Activated CD4-positive, alpha-beta T cell treated with anti-CD3 and anti-CD28 coated beads, Interleukin-10, Interleukin-2, amounts not matched to agents 100 ng/mL and 50 ng/mL, durations not matched to agents 16 hours and 8 hours (primary cell): ENCODE measurements around the gene GMFB.
"Not testable (repeated sequence)": the region's sequence is repeated elsewhere in the genome, so short reads cannot be mapped to it uniquely, and the experiment has no call there.

Experiments used
- DNase-seq: peaks from one replicate; pipeline ENCODE4 v3.0.0-alpha.2; 2020

Gene GMFB

GRCh38 chr14:54457609-54457996, 31.2 kb downstream of the GMFB start:
- no peak for DNase-seq

DNA sequence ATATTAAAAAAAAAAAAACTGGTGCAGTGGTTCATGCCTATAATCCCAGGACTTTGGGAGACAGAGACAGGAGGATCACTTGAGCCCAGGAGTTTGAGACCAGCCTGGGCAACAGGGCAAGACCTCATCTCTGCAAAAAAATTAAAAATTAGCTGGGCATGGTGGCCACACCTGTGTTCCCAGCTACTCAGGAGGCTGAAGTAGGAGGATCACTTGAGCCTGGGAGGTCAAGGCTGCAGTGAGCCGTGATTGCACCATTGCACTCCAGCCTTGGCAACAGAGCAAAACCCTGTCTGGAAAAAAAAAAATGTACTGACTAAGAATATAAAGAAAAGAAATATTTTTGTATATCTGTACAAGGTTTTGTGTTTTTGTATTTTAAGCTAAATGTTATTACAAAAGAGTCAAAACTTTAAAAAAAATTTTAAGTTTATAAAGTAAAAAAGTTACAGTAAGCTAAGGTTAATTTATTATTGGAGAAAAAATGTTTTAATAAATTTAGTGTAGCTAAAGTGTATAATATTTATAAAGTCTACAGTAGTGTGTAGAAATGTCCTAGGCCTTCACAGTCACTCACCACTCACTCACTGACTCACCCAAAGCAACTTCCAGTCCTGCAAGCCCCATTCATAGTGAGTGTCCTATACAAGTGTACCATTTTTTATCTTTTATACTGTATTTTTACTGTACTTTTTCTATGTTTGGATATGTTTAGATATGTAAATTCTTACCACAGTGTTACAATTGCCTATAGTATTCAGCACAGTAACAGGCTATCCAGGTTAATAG, 31.8 kb downstream of the GMFB start:
- not testable (repeated sequence) for DNase-seq

DNA sequence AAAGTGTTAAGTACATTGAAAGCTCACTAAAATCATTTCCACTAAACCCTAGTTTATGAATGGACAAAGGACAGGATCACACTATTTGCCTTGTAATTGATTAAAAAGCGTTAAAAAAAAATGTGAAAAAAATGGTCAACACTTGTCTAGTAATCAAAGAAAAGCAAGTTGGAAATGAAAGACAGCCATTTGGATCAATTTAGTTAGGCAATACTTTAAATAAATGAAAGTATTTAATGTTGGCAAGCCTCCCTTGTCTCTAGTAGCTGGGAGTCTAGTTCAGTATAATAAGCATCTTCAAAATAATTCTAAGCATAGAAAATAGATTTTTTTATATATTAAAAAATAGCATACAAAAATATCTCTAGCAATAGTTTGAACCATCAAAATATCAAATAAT, 33.4 kb downstream of the GMFB start:
- DNase-seq, result no peak

DNA sequence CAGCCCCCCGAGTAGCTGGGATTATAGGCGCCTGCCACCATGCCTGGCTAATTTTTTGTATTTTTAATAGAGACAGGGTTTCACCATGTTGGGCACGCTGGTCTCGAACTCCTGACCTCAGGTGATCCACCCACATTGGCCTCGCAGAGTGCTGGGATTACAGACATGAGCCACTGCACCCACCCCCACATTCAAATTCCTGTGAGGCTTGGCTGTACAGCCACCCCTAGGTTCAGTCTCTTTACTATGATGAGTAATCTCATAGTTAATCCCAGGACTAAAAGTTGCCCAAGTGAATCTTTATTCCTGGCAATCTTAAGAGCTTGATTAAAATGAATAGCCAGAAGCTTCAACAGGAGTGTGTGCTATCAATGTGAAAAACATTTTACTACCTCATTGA, 34.8 kb downstream of the GMFB start:
- not testable (repeated sequence) for DNase-seq

DNA sequence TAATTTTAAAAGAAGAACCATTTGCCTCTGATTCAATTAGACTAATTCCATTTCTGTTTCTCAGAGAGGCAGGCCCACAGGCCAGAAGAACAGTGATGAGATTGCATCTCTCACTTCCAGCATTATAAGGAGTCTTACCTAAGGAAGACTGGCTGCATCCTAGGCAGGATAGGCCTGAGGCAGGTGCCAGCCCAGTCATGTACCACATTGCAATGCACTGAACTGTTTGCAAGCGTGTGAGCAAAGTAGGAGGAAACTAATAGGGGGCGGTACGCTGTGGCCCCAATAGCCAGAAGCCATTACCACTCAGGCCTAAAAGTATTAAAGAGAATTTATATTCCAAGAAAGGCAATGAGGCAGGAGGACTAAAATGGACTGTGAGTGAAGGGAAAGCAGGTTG, 35.5 kb downstream of the GMFB start:
- no peak for DNase-seq

DNA sequence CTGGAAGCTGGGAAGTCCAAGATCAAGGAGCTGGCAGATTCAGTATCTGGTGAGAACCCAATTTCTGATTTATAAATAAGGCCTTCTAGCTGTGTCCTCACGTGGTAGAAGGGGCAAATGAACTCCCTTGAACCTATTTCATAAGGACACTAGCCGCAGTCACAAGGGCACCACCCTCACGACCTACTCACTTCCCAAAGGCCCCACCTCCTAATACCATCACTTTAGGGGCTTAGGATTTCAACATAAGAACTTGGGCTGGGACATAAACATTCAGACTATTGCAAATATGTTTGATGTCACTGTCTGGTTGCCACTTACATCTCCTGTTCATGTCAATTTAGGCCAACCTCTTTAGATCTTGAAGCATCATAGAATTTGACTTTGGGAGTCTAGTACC, 36.8 kb downstream of the GMFB start:
- DNase-seq, result no peak

- DNase-seq, result no peak
Measured at GRCh38 chr14:54451121-54451601, 37.6 kb downstream of the GMFB start.

- DNase-seq, result peak; percentile 19
Measured at GRCh38 chr14:54450535-54450934, 38.2 kb downstream of the GMFB start.

- peak; percentile 27 for DNase-seq
Measured at GRCh38 chr14:54447231-54447692, 41.5 kb downstream of the GMFB start.

DNA sequence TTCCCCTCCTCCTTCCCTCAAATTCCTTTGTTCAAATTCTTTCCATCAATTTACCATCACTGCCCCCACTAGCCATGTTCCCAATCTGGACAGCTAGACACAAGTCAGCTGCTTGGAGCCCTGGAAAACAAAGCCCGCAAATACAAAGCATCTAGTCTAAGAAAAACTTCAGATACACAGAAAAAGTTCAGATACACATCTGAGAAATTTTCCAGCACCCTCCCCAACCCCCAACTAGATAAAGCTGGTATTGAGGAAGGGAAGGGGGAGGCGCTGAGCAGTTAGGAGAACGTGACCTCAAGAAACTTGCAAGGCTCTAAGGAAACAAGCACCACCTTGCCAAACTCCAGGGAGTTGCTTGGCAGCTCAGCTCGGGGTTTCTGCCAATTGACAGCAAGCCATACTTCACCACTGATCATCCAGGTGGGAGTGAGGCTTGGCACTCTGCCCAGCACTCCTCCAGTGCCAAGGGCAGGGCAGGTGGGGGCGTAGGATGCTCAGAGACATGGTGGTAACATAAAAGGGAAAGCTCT, 42.6 kb downstream of the GMFB start:
- DNase-seq, result no peak

- no peak for DNase-seq
Measured at GRCh38 chr14:54444681-54445080, 44.1 kb downstream of the GMFB start.

DNA sequence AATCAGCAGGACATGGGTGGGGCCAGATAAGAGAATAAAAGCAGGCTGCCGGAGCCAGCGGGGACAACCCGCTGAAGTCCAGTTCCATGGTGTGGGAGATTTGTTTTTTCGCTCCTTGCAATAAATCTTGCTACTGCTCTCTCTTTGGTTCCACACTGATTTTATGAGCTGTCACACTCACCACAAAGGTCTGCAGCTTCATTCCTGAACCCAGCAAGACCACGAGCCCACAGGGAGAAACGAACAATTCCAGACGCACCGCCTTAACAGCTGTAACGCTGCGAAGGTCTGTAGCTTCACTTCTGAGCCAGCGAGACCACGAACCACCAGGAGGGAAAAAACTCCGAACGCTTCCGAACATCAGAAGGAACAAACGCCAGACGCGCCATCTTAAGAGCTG, 44.8 kb downstream of the GMFB start:
- DNase-seq, result no peak

- DNase-seq, result not testable (repeated sequence)
Measured at GRCh38 chr14:54442961-54443360, 45.8 kb downstream of the GMFB start.

DNA sequence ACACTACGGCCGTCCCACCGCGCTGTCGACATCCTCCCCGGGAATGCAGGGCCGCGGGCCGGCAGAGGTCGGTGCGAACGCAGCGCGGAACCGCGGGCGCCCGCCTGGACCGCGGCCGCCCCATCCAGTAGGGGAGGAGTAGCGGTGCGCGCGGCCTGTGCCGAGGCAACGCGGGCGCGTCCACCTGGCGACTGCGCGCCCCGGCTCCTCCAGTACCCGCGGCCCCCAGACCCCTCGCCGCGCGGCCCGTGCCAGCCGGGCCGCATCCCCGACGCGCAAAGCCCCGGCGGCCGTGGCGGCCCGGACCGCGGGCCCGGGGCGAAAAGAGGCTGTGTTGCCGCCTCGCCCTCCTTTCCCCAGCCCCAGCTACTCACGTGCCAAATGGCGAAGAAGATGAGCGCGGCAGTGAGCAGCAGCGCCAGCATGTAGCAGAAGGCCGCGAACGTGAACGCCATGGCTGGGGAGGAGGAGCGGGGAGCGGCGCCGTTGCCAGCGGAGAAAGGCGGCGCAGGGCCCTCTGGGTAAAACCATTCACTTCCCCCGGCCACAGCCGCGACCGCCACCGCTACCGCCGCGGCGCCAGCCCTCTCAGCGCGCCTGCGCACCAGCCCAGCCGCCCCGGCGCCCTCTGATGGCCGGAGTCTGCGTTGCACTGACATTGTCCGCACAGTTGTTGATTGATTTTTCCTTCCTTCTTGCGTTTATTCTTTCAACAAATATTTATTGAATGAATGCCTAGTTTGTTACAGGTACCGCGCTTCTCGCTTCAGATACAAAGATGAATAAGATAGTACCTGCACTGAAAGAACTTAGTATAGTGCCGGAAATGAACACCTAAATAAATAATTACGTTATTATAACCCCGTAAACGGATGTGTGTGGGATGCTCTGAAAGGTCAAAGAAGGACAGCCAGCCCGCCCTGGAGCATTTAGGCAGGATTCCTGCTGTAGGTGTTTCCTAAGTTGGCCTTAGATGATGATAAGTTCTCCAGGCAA, 47.6 kb downstream of the GMFB start, which contains the start of gene CNIH1:
TSS of gene CNIH1 (minus strand) at position 502 of the 996 bp plus-strand sequence. CDS start at position 455, 47 bp downstream.
- DNase-seq, result peak; percentile 94

DNA sequence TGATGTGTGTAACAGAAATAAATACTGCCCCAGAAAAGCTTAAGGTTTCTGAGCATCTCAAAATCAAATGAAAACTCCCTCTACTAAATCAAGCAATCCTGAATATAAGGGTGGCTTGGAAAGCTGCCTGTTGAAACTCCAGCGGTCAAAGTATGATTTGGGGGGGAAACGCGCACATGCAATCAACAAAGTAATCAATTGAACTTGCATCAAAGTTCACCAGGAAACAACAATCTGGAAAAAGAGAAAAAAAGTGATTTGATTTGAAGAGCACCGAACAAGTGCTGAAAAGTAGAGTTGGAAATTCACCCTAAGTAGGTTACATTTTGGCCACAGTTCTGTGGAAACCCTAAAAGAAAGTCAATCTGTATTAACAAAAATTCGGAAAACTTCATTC, 48.3 kb downstream of the GMFB start:
- no peak for DNase-seq

GRCh38 chr14:54440037-54440436, 48.7 kb downstream of the GMFB start:
- DNase-seq, result no peak

DNA sequence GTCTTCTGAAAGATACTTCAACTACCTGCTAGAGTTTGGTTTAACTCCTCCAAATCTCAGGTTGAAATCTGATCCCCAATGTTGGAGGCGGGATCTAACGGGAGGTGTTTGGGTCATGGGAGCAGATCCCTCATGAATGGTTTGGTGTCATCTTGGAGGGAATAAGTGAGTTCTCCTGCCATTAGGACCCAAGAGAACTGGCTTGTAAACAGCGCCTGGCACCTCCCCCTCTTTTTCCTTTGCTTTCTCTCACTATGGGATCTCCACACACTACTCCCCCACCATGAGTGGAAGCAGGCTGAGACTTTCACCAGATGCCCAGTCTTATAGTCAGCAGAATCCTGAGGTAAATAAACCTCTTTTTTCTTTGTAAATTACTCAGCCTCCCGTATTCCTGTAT, 50.1 kb downstream of the GMFB start:
- no peak for DNase-seq

- not testable (repeated sequence) for DNase-seq
Measured at GRCh38 chr14:54437954-54438353, 50.8 kb downstream of the GMFB start.

DNA sequence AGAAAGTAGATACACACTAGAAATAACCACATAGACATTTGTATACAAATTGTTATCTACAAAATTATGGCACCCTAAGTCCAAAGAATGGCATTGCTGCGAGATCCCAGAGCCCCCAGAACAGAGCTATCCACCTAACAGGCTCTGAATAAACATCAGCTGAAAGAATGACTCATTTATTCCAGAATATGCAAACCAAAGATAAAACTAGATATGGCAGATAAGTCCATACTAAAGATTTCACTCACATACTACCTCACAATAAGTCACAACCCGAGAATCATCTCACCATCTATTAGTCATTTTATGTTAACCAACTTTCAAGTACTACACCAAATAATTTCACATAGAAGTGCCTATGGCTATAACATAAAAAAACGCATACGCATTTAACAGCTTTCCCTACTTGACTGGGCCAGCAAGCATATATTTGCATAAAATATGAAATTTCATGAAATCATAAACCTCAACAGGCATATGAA, 53.2 kb downstream of the GMFB start:
- DNase-seq, result peak; percentile 88

- DNase-seq, result no peak
Measured at GRCh38 chr14:54428527-54428926, 60.3 kb downstream of the GMFB start.

- no peak for DNase-seq
Measured at GRCh38 chr14:54427871-54428270, 60.9 kb downstream of the GMFB start.

GRCh38 chr14:54425537-54426274, 63.1 kb downstream of the GMFB start:
- no peak for DNase-seq
